ENCODE results near the gene CIART.
"Not testable (repeated sequence)": the region's sequence is repeated elsewhere in the genome, so short reads cannot be mapped to it uniquely, and the experiment has no call there.

The CIART gene

DNA sequence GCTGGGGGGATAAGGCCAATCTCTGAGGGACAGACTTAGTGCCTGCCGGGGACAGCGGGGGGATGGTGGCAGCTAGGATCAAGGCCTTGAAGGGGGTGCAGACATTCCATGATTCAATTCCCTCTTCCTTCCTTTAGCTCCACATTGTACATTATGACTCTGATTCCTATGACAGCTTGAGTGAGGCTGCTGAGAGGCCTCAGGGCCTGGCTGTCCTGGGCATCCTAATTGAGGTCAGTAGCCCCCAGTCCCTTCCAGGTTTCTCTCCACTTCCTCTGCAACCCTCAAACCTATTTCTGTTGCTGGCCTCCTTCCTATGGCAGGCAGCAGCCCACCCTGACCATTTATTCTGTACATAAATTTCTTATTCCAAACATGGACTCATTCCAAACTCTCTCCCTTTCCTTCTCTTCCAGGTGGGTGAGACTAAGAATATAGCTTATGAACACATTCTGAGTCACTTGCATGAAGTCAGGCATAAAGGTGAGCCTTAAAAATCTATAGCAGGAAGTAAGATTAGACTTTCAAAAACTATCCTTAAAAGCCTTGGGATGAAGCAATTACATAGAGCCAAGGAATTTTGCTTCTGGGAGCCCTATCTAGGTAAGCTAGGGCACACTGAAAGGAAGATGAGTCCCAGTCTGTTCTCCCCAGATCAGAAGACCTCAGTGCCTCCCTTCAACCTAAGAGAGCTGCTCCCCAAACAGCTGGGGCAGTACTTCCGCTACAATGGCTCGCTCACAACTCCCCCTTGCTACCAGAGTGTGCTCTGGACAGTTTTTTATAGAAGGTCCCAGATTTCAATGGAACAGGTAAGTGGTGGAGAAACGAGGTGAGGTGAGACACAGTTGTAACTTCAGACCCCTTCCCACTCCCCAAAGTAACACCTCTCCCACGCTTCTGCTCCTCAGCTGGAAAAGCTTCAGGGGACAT, 19.7 kb upstream of the CIART start:
- no peak for DNase-seq (ENCODE audit: low spot score)

- no peak for DNase-seq (ENCODE audit: low spot score)
These were observed 18.8 kb upstream of the CIART start for GRCh38 chr1:150263549-150263948.

GRCh38 chr1:150267896-150268295, 14.5 kb upstream of the CIART start:
- no peak for DNase-seq (ENCODE audit: low spot score)

- peak; percentile 49 for DNase-seq (ENCODE audit: low spot score)
These were observed 14.0 kb upstream of the CIART start for GRCh38 chr1:150268340-150268704.

DNA sequence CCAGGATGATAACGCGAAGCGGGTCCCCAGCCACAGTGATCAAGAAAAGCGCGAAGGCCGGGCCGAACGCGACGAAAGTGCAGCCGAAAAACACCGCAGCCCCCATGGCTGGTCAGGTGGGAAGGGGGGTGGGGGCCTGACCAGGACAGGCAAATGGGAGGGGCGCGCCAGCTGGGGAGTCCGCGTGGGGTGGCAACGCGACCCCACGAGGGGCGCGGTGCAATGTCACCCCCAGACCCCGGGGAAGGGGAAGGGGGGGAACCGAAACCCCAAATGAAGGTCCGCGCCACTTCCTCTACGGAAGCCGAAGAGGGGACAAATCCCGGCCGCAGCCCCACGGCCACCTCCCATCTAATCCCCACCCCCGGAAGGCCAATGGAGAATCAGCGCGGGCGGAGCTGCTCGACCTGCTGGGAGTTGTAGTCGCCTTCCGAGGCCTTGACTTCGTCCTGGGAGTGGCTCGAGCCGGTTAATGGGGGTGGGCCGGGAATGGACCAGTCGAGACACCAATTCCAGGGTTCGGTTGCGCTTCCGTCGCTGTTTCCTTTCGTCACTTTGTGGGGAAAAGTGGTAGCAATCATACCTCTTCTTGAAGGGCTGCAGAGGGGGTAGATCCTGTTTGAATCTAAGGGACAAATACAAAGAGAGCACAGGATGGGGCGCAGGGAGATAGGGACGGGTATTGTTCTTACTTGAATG, 13.5 kb upstream of the CIART start, which contains the start of gene APH1A:
TSS of gene APH1A (minus strand) at position 312 of the 699 bp plus-strand sequence. CDS start at position 106, 206 bp downstream.
- DNase-seq (ENCODE audit: low spot score): peak; percentile 96

GRCh38 chr1:150269451-150269850, 12.9 kb upstream of the CIART start:
- no peak for DNase-seq (ENCODE audit: low spot score)

DNA sequence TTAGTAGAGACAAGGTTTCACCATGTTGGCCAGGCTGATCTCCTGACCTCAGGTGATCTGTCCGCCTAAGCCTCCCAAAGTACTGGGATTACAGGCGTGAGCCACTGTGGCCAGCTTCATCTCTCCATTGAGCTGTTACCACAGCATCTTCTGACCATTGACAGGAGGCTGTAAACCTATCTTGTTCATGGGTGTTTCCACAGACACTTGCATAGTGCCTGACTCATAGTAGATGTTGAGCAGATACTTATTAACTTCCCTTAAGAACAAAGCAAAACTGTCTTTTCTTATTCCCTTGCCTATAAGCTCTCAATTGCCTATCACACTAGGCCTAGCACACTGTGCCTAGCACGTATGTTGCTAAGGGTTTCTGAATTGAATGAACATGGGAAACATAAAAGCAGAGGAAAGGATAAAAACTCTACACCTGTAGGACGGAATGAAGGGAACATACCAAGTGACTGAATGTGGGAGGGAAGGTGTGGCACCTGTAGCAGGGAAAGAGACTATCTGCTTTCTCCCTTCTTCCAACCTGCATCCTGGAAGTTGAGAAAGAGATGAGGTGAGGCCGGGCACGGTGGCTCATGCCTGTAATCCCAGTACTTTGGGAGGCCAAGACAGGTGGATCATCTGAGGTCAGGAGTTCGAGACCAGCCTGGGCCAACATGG, 10.9 kb upstream of the CIART start:
- DNase-seq (ENCODE audit: low spot score): no peak

- no peak for DNase-seq (ENCODE audit: low spot score)
These were observed 9.0 kb upstream of the CIART start for GRCh38 chr1:150273311-150273710.

GRCh38 chr1:150280138-150280707, 2.1 kb upstream of the CIART start:
- DNase-seq (ENCODE audit: low spot score): no peak

GRCh38 chr1:150281221-150281757, 1.1 kb upstream of the CIART start:
- peak; percentile 71 for DNase-seq (ENCODE audit: low spot score)

DNA sequence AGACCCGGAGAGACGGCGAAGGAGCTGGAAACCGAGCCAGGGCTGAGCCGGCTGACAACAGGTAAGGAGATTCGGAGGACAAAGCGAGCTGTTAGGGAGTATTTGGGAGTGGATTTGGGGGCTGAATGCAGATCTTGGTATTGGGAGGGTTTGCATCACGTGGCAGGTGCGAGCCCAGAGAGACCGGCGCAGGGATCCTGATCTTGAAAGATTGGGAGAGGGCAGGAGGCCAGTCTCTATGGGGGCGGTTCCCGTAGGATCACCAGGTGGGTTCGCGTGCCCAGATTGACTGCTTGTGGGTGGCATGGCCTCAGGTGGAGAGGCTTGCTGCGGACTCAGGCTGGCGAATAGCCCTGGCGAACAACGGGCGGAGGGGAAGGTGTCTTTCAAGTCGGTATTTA, 204 bp downstream of the CIART start:
- no peak for DNase-seq (ENCODE audit: low spot score)

DNA sequence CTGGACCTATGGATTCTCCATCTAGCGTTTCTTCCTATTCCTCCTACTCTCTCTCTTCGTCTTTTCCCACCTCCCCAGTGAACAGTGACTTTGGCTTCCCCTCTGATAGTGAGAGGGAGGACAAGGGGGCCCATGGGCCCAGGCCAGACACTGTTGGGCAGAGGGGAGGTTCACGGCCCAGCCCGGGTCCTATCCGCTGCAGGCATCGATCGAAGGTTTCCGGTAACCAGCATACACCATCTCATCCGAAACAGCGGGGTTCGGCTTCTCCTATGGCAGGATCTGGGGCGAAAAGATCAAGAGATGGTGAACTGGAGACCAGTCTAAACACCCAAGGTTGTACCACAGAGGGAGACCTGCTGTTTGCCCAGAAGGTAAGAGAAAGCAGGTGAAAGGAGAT, 906 bp downstream of the CIART start:
- DNase-seq (ENCODE audit: low spot score): no peak

GRCh38 chr1:150288382-150288781, 6.0 kb downstream of the CIART start:
- DNase-seq (ENCODE audit: low spot score): no peak

DNA sequence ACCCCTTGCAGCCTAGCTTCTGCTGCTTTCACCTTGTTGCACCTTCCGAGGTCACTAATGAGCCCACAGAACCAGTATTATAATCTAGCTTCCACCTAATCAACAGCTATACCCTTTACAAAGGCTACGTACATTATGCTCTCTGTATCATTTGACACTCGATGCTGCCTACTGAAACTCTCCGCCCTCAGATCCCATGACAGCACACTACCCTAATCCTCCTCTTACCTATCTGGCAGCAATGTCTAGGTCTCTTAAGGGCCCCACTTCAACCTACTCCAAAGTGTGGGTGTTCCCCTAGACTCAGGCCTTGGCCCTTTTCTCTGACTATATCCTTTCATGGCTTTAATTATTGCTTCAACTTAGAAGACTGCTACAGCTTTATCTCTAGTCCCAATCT, 6.5 kb downstream of the CIART start:
- DNase-seq (ENCODE audit: low spot score): no peak

DNA sequence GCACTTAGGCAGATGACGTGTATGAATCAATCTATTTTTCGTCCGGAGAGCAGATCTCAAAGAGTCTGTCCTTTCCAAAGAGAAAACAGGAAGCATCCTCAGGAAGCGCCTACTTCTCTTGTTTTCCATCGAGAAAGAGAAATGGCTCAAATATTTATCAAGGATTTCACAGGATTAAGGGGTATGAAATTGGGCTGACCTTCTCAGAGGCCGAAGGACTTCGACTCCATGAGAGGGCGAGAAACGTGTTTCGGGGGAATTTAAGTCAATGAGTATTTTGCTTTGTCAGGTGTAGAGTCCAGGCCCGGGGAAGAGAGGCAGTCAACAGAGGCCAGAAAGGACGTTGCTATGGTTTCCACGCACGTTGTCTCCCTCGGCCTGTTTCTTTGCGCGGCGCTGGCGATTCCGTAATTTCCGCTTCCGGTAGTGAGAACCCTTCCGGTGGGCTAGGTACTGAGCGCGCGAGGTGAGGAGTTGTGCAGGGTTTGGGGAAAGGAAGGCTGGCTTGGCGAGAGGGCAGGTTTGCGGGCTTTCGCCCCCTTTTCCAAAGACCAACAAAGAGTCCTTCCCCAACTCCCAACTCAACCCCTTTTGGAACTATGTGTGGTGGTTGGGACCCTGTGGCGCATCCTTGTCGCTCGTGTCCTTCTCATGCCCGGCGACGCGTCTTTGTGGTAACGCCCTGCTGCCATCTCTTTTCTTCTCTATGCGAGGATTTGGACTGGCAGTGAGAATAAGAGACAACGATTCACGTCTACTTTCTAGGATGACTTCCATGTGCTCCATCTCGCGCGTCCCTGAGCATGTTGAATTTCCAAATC, 11.3 kb downstream of the CIART start, which contains the start of gene MRPS21:
TSS of gene MRPS21 (plus strand) at position 429 of the 821 bp plus-strand sequence. CDS start 506 bp downstream, outside the sequence.
- DNase-seq (ENCODE audit: low spot score): peak; percentile 91

DNA sequence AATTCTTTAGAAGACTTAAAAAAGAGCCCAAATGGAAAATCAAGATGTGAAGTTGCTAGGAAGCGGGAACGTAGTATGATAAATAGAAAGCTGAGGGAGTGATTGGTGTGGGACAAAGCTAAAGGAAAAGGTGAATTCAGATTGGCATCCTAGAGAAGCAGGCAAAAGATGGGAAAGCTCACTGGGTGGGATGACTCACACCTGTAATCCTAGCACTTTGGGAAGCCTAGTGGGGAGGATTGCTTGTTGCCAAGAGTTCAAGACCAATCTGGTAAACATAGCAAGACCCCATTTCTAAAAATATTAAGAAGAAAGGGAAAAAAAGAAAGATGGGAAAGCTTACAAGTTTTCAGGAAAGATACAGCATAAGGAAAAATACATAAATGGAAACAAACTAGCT, 13.1 kb downstream of the CIART start:
- no peak for DNase-seq (ENCODE audit: low spot score)

DNA sequence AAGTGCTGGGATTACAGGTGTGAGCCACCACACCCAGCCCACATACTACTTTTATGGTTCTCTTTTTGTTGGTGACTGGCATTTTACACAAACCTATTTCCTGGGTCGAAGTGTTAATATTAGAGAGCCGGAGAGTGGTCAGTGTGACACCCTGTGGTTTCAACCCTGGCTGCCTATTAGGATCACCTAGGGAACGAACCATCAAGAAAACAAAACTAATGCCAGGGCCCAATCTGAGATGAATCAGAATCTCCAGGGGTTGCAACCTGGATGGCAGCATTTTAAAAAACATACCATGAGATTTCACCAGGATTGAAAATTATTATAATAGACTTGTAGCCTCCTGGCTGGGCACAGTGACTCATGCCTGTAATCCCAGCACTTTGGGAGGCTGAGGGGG, 17.4 kb downstream of the CIART start:
- no peak for DNase-seq (ENCODE audit: low spot score)

DNA sequence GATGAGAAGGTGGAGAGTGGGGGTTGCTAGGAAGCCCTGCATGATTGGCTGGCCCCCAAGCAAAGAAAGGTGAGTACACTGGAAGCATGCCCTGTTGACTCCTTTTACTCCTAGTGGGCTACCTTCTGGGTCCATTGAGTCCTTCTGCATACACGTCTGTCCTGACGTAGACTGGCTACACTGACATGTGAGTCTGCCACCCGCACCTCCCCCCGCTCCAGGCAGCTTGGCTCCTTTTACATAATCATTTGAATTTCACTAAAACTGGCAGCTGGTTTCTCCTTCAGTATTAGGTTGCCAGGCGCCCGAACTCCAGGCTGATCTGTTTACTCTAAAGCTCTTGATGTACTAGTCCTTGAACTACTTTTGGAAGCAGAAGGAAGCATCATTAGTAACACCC, 20.0 kb downstream of the CIART start:
- DNase-seq (ENCODE audit: low spot score): no peak

DNA sequence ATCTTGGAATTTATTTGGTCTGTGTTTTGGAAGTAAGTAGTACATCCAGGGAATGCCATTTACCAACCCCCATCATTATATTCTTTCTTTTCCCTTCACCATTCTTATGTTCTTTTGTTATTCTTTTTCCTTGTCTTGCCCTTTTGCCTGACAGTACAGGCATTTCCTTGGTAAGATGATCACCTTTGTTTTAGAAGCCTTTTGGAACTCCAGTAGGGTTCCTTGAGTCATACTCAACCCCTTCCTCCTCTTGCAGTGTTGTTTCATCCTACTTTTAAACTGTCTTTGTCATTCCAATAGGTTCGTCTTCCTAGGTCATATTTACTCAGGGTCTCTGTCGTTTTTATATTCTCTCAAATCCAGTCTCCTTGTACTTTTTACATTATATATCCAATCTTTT, 20.5 kb downstream of the CIART start:
- no peak for DNase-seq (ENCODE audit: low spot score)

- DNase-seq (ENCODE audit: low spot score): not testable (repeated sequence)
These were observed 26.2 kb downstream of the CIART start for GRCh38 chr1:150308585-150308984.
